Thyroid gland (tissue), 4 donors: ENCODE results near the gene COG4. TPM values are rescaled to one million over a fixed set of nuclear protein-coding genes. Genes with fewer than 3 reads are reported as not detected.

ENCODE experiments used
- DNase-seq, 2 donors: peaks; one replicate each; pipeline ENCODE4 v3.0.0-alpha.2; 2019
- H3K27ac ChIP-seq, 3 donors: fragments of 200-600 bp; sonication (generic); 1 replicate in 2 of 3; 2 replicates in 1 of 3; pipeline ENCODE4 v1.5.1; 2016 to 2019; ENCODE audit warnings: mild to moderate bottlenecking in 1 of 3, moderate library complexity in 1 of 3
- H3K27me3 ChIP-seq: fragments of 200-600 bp; sonication (generic); one replicate; pipeline ENCODE4 v1.5.1; 2019
- H3K36me3 ChIP-seq, 2 donors: fragments of 200-600 bp; sonication (generic); one replicate each; pipeline ENCODE4 v1.5.1; 2016 to 2019
- H3K4me1 ChIP-seq, 2 donors: fragments of 200-600 bp; sonication (generic); one replicate each; pipeline ENCODE4 v1.5.1; 2017 to 2019
- H3K4me3 ChIP-seq, 3 donors: fragments of 200-600 bp; sonication (generic); replicated peaks in 1 of 3; 1 replicate in 2 of 3; 2 replicates in 1 of 3; pipeline ENCODE4 v1.5.1; 2016; ENCODE audit warnings: mild to moderate bottlenecking in 1 of 3
- H3K9me3 ChIP-seq: fragments of 200-600 bp; sonication (generic); one replicate; pipeline ENCODE4 v1.5.1; 2017
- CTCF ChIP-seq, 6 experiments: fragments of 200-600 bp in 3 of 6; fragments of 450-650 bp in 3 of 6; sonication (generic) in 3 of 6; IDR thresholded peaks; one replicate each; pipeline ENCODE4 v1.5.1; 2016 to 2019; ENCODE audit warnings: antibody characterized with exemption in 6 of 6, mild to moderate bottlenecking in 2 of 6, inconsistent platforms in 1 of 6, moderate library complexity in 1 of 6
- POLR2A ChIP-seq, 2 donors: fragments of 450-650 bp; IDR thresholded peaks; one replicate each; pipeline ENCODE4 v1.6.1; 2017; ENCODE audit warnings: antibody characterized with exemption in 2 of 2, mild to moderate bottlenecking in 2 of 2, moderate library complexity in 1 of 2
- WGBS, 2 donors: methylation state at CpG; one replicate each; pipeline ENCODE4 v1.1.5; 2017; 5-methylcytosine and 5-hydroxymethylcytosine counted together
- intact Hi-C: fragments of 100-400 bp; cut with DNase I; formaldehyde crosslinking; loops from one replicate; pipeline ENCODE4 v1.15.1; 2023
- total RNA-seq, 4 donors: library from RNA; depleted of rRNA; stranded (reverse); fragments of >200 nt; gene quantifications; one replicate each; pipeline ENCODE4 v1.2.3, GENCODE V29; 2016

COG4 gene
- total RNA-seq, 4 donors from 2014 or later = 39.6 to 88.4 (median 66.7) TPM

GRCh38 chr16:70460737-70461261 lies 62.6 kb downstream of the COG4 start:
- DNase-seq = no peak
- 72 to 79% methylated on average over 7 to 8 of the region's 8 CpGs for WGBS, 2 donors
- Histone ChIP-seq H3K27ac (no peak overlapping the region), H3K4me3 (no peak overlapping the region), H3K4me1 (no peaks in the 10 kb centered on the region), H3K9me3 (no peaks in the 10 kb centered on the region), H3K27me3 (no peaks in the 10 kb centered on the region), H3K36me3 (peaks cover 9% of the 10 kb centered on the region in 2 donors)
- intact Hi-C loops = no loop called here
- no peak for TF ChIP-seq POLR2A (IDR thresholded peaks at IDR 0.05)
- no peak for TF ChIP-seq CTCF (IDR thresholded peaks at IDR 0.05)

- Histone ChIP-seq H3K36me3 (no peaks in the 10 kb centered on the region), H3K27me3 (no peaks in the 10 kb centered on the region), H3K4me3 (no peak overlapping the region), H3K9me3 (no peaks in the 10 kb centered on the region), H3K4me1 (peaks cover 0 to 8% of the 10 kb centered on the region in 2 donors), H3K27ac (no peak overlapping the region)
- 95 to 96% methylated on average over 5 of the region's 5 CpGs for WGBS, 2 donors
- TF ChIP-seq CTCF (IDR thresholded peaks at IDR 0.05) = no peak
- TF ChIP-seq POLR2A (IDR thresholded peaks at IDR 0.05) = no peak
- no peak for DNase-seq
- intact Hi-C loops = no loop called here
These were observed 65.7 kb downstream of the COG4 start for GRCh38 chr16:70457446-70458166.

GRCh38 chr16:70455910-70456309 lies 67.4 kb downstream of the COG4 start:
- WGBS, 2 donors = 83 to 88% methylated on average over 7 of the region's 7 CpGs
- H3K9me3 ChIP-seq = no peaks in the 10 kb centered on the region

GRCh38 chr16:70454222-70455034 lies 68.9 kb downstream of the COG4 start, which contains the start of gene FCSK:
Gene FCSK, plus strand, starts transcription at chr16:70454595. Its CDS starts 8,596 bp downstream, at chr16:70463191.
- peaks cover 0 to 8% of the 10 kb centered on the region in 2 donors for H3K4me1 ChIP-seq
- intact Hi-C loops = loop anchor here (5.0 kb wide), 1 partner anchor 72 kb away; no protein-coding TSS in a partner anchor
- peak within 1 kb of the TSS; percentile 74 to 94 (median 81) for H3K4me3 ChIP-seq
- H3K9me3 ChIP-seq = no peaks in the 10 kb centered on the region
- WGBS, 2 donors = 0 to 1% methylated on average over 20 to 46 of the region's 67 CpGs
- H3K36me3 ChIP-seq = no peaks in the 10 kb centered on the region
- DNase-seq = peak; percentile 70
- peak within 1 kb of the TSS; percentile 67 to 100 (median 96) for H3K27ac ChIP-seq
- TF ChIP-seq POLR2A (IDR thresholded peaks at IDR 0.05) (peak in 1 of 2 donors; percentile 59), CTCF (IDR thresholded peaks at IDR 0.05) (peak in 1 of 6 experiments; percentile 19)
- H3K27me3 ChIP-seq = no peaks in the 10 kb centered on the region

More at GRCh38 chr16:70455910-70456309, 67.4 kb downstream of the COG4 start:
- Histone ChIP-seq H3K36me3 (no peaks in the 10 kb centered on the region), H3K4me3 (no peak overlapping the region), H3K27me3 (no peaks in the 10 kb centered on the region), H3K27ac (no peak overlapping the region), H3K4me1 (peaks cover 0 to 8% of the 10 kb centered on the region in 2 donors)
- DNase-seq = no peak
- intact Hi-C loops = no loop called here
- no peak for TF ChIP-seq POLR2A (IDR thresholded peaks at IDR 0.05)
- no peak for TF ChIP-seq CTCF (IDR thresholded peaks at IDR 0.05)
